ENCODE results near the gene TNNT1.

DNA sequence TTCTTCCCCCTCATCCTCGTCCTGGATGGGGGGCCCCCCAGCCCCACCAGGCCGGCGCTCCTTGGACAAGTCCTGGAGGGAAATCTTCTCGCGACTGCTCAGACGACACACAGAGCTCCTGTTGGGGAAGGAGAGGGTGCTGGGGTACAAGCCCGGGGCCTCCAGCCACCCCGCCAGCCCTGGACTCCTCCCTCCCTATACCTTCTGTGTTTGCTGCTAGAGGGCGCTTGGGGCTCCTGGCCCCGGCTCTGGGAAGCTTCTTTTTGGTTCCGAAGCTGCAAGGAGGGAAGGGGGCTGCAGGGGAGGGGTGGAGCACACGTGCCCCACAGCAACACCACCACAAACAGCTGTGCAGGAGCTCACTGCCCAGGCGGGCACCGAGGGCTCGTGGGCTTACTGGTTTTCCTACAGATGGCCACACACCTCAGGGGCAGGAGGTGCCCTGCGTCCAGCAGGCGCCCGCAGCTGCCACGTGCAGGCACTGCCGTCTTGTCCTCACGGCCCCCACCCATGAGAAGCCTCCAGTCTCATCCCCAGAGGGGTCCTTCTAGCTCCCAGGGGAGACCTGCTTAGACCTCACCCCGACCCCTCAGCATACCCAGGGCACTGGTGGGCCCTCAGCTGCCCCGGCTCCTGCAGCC is 52.8 kb downstream of the TNNT1 start:
- TF ChIP-seq POLR2AphosphoS5 (IDR thresholded peaks at IDR 0.05; ENCODE audit: low read depth, low read length) (no peak), CBX3 (IDR thresholded peaks at IDR 0.05; ENCODE audit: low read depth) (no peak), EZH2 (IDR thresholded peaks at IDR 0.05) (no peak)
